ENCODE results near the gene CHAF1B.
"Not testable (repeated sequence)": the region's sequence is repeated elsewhere in the genome, so short reads cannot be mapped to it uniquely, and the experiment has no call there.

DNA sequence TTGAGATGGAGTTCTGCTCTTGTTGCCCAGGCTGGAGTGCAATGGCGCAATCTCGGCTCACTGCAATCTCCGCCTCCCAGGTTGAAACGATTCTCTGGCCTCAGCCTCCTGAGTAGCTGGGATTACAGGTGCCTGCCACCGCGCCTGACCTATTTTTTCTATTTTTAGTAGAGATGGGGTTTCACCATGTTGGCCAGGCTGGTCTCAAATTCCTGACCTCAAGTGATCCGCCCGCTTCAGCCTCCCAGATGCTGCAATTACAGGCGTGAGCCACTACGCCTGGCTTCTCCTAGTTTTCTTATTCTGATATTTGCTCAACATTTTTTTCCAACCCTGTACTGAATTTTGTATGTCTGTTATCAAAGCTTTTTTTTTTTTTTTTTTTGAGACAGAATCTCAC is 2.5 kb upstream of the CHAF1B start:
- TF ChIP-seq, protein P1, sequence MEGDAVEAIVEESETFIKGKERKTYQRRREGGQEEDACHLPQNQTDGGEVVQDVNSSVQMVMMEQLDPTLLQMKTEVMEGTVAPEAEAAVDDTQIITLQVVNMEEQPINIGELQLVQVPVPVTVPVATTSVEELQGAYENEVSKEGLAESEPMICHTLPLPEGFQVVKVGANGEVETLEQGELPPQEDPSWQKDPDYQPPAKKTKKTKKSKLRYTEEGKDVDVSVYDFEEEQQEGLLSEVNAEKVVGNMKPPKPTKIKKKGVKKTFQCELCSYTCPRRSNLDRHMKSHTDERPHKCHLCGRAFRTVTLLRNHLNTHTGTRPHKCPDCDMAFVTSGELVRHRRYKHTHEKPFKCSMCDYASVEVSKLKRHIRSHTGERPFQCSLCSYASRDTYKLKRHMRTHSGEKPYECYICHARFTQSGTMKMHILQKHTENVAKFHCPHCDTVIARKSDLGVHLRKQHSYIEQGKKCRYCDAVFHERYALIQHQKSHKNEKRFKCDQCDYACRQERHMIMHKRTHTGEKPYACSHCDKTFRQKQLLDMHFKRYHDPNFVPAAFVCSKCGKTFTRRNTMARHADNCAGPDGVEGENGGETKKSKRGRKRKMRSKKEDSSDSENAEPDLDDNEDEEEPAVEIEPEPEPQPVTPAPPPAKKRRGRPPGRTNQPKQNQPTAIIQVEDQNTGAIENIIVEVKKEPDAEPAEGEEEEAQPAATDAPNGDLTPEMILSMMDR (IDR thresholded peaks at IDR 0.05) = not testable (repeated sequence)
- TF ChIP-seq POLR2A (IDR thresholded peaks at IDR 0.05) = not testable (repeated sequence)

Measured in adrenal gland (tissue), 5 donors.